ENCODE measurements around the gene LMF1.

LMF1 gene

DNA sequence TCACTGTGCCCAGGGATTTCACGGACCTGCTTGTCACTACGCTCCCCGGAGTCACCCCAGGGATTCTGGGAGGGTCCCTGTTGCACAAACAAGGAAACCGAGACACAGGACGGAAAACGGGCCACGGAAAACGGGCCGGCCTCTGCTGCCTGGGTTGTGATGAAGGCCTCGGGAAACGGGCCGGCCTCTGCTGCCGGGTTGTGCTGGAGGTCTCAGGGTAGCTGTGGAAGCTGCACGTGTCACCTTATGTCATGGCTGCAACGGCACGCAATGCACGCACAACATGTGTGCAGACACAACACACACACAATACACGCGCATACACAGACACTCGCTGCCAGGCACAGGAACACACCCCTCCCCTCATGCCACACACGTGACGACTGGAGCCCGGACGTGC is 143.3 kb downstream of the LMF1 start:
- no peak for TF ChIP-seq CTCF (IDR thresholded peaks at IDR 0.05; ENCODE audit: borderline replicate concordance, insufficient read depth, low read depth, low read length)
- H3K4me3 ChIP-seq (ENCODE audit: low read depth, low read length), result no peak overlapping the region

- H3K4me3 ChIP-seq (ENCODE audit: low read depth, low read length), result no peak overlapping the region
- TF ChIP-seq CTCF (IDR thresholded peaks at IDR 0.05; ENCODE audit: borderline replicate concordance, insufficient read depth, low read depth, low read length), result no peak
These were observed 145.3 kb downstream of the LMF1 start for GRCh38 chr16:825341-826061.

DNA sequence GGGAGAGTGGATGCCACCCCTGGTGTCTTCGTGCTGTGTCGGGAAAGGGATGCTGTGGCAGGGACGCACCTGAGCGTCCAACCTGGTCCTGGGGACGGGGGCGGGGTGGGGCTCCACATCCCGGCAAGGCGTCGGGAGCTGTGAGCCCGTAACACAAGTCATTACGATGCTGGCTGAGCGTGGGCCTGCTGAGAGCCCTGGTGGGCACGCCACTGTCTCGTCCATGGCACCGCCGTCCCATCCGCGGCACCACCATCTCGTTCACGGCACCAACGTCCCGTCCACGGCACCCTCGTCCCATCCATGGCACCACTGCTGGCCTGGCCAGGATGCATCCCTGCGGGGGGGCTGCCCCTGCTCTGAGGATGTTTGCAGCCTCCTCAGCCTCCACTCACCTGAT is 146.2 kb downstream of the LMF1 start:
- TF ChIP-seq CTCF (IDR thresholded peaks at IDR 0.05; ENCODE audit: borderline replicate concordance, insufficient read depth, low read depth, low read length), result no peak

DNA sequence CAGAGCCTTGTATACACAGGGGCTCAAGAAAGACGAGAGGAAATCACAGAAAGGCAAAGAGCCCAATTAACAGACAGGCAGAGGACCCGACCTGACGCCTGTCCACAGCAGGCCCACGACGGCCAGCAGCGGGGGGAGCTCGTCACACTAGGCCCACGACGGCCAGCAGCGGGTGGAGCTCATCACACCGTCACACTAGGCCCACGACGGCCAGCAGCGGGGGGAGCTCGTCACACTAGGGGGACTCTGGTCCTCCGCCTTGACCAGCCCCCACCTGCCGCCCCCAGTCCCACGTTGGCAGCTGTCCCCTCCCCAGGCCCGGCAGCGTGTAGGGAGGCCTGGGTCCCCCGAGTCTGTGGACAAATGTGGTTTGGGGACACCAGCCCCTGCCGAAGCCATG is 146.6 kb downstream of the LMF1 start:
- H3K4me3 ChIP-seq (ENCODE audit: low read depth, low read length), result no peak overlapping the region
- no peak for TF ChIP-seq CTCF (IDR thresholded peaks at IDR 0.05; ENCODE audit: borderline replicate concordance, insufficient read depth, low read depth, low read length)

More for the DNA sequence above, 146.2 kb downstream of the LMF1 start:
- no peak overlapping the region for H3K4me3 ChIP-seq (ENCODE audit: low read depth, low read length)

DNA sequence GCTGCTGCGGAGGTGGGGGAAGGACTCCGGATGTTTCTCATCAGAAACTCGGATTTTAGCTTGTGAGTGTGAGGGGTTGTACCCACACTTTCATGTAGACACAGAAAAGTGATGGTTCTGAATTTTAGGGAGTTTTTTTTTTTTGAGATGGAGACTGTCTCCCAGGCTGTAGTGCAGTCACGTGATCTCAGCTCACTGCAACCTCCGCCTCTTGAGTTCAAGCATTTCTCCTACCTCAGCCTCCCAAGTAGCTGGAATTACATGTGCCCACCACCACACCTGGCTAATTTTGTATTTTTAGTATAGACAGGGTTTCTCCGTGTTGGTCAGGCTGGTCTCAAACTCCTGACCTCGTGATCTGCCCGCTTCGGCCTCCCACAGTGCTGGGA is 147.9 kb downstream of the LMF1 start:
- H3K4me3 ChIP-seq (ENCODE audit: low read depth, low read length), result no peak overlapping the region

DNA sequence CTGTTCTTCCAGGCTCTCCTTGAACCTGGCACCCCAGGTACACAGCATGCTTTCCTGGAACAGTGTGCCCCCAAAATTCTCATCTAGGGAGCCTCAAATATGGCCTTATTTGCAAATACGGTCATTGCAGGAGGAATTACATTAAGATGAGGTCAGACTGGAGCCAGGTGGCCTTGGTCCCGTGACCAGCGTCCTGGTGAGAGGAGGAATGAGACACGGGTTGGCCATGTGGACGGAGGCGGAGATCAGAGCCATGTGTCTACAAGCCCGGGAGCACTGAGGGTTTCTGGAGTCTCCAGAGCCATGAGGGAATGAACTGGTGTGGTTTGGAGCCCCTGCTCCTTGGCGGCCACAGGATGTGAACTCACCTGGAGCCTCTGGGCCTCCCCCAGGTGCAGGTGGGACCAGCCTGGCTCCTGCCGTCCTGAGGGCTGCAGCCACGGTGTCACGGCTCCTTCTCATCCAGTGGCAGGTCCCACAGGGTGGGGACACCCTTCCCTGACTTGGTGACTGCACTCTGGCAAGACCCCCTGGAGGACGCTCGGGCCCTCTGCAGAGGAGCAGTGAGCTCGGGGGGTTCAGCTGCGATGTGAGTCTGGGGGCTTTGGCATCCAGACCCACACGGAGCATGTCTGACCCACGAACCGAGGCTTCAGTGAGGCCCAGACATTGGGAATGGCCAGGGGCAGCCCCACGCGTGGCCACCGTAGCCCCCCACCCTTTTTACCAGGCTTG is 148.4 kb downstream of the LMF1 start:
- H3K4me3 ChIP-seq (ENCODE audit: low read depth, low read length), result no peak overlapping the region
- TF ChIP-seq CTCF (IDR thresholded peaks at IDR 0.05; ENCODE audit: borderline replicate concordance, insufficient read depth, low read depth, low read length), result no peak

More for the DNA sequence above, 147.9 kb downstream of the LMF1 start:
- TF ChIP-seq CTCF (IDR thresholded peaks at IDR 0.05; ENCODE audit: borderline replicate concordance, insufficient read depth, low read depth, low read length), result no peak

DNA sequence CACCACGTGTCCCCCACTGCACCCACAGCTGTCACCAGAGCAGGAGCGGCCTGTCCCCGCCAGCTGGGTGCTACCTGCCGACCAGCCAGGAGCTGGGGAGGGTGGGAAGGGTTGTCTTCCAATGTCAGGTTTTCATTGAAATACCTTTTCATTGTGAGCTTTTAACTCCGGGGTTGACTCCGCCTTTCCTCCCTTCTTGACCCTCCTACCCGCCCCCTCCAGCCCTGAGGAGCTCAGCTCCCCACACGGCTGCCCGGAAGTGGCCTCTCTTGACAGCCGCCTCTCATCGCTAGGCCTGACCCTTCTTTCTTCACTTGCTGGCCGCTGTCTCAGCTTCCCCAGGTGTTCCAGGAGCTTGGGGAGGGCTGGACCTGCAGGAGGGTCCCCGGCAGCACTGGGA is 149.0 kb downstream of the LMF1 start:
- no peak overlapping the region for H3K4me3 ChIP-seq (ENCODE audit: low read depth, low read length)
- no peak for TF ChIP-seq CTCF (IDR thresholded peaks at IDR 0.05; ENCODE audit: borderline replicate concordance, insufficient read depth, low read depth, low read length)

All from GM12875 (cell line).